Heart left ventricle (tissue), 16 donors: ENCODE data around the gene BIN1. TPM values are rescaled to one million over a fixed set of nuclear protein-coding genes. Genes with fewer than 3 reads are reported as not detected.
"Not testable (repeated sequence)": the region's sequence is repeated elsewhere in the genome, so short reads cannot be mapped to it uniquely, and the experiment has no call there.

Experiments used
- ATAC-seq, 4 donors: fragments of 200-7000 bp; cut with Tn5 transposase; one replicate each; pipeline ENCODE4 v1.9.1; 2020 to 2022; ENCODE audit warnings: moderate library complexity in 4 of 4, mild to moderate bottlenecking in 3 of 4, moderate number of reproducible peaks in 1 of 4
- DNase-seq, 5 donors: peaks; one replicate each; pipeline ENCODE4 v3.0.0-alpha.2; 2020
- H3K27ac ChIP-seq, 12 donors: fragments of 200-600 bp; sonication (generic) in 4 of 12; one replicate each; pipeline versions ENCODE4 v1.5.0 to v1.8.0; 2016 to 2022; ENCODE audit warnings: mild to moderate bottlenecking in 2 of 12
- H3K27me3 ChIP-seq, 9 donors: fragments of 200-600 bp; sonication (generic) in 2 of 9; one replicate each; pipeline versions ENCODE4 v1.5.1 to v1.8.0; 2016 to 2022; ENCODE audit warnings: mild to moderate bottlenecking in 3 of 9
- H3K36me3 ChIP-seq, 9 donors: fragments of 200-600 bp; sonication (generic) in 2 of 9; one replicate each; pipeline versions ENCODE4 v1.5.0 to v1.8.0; 2018 to 2022; ENCODE audit warnings: mild to moderate bottlenecking in 2 of 9
- H3K4me1 ChIP-seq, 12 donors: fragments of 200-600 bp; sonication (generic) in 4 of 12; one replicate each; pipeline versions ENCODE4 v1.5.0 to v1.8.0; 2016 to 2022; ENCODE audit warnings: mild to moderate bottlenecking in 3 of 12
- H3K4me3 ChIP-seq, 12 donors: fragments of 200-600 bp; sonication (generic) in 4 of 12; one replicate each; pipeline versions ENCODE4 v1.5.0 to v1.8.0; 2017 to 2022; ENCODE audit warnings: mild to moderate bottlenecking in 9 of 12, moderate library complexity in 4 of 12
- H3K9me3 ChIP-seq, 12 donors: fragments of 200-600 bp; sonication (generic) in 4 of 12; one replicate each; pipeline versions ENCODE4 v1.5.0 to v1.8.0; 2016 to 2022; ENCODE audit warnings: mild to moderate bottlenecking in 1 of 12
- POLR2A ChIP-seq, 2 donors: fragments of 450-650 bp; IDR thresholded peaks; one replicate each; pipeline ENCODE4 v1.6.1; 2017; ENCODE audit warnings: antibody characterized with exemption in 2 of 2, mild to moderate bottlenecking in 2 of 2, moderate library complexity in 2 of 2
- WGBS, 4 donors: extraction: QIAGEN DNeasy Blood & Tissue Kit in 2 of 4; methylation state at CpG; one replicate each; pipeline versions ENCODE4 v1.1.5 to v1.1.7; 2013 to 2018; 5-methylcytosine and 5-hydroxymethylcytosine counted together
- intact Hi-C, 10 donors: fragments of 100-400 bp; cut with DNase I; formaldehyde crosslinking; loops; one replicate each; pipeline versions ENCODE4 v1.11.1 to v1.14.2; 2022
- polyA plus RNA-seq, 2 donors: library from polyadenylated mRNA; stranded (reverse); fragments of 200-250 nt; gene quantifications; one replicate each; pipeline ENCODE4 v1.2.3, GENCODE V29; 2013
- total RNA-seq, 9 donors: library from RNA; depleted of rRNA in 2 of 9; stranded (reverse); fragments of >200 nt in 2 of 9; fragmentation: NEBNext Ultra II Directional in 3 of 9; extraction: Animal tissue kit (Norgen Biotek cat#: 25700) in 3 of 9; gene quantifications; one replicate each; pipeline versions ENCODE4 v1.1.0 to v1.2.4, GENCODE V29; 2016 to 2023
- TF ChIP-seq, protein P1 (sequence below), 12 donors: fragments of 200-600 bp; sonication (generic) in 4 of 12; IDR thresholded peaks; one replicate each; pipeline versions ENCODE4 v1.5.0 to v1.8.0; 2018 to 2022; ENCODE audit warnings: antibody characterized with exemption in 12 of 12, mild to moderate bottlenecking in 5 of 12
- donor health status: ischemic (EF 13 %, LVEDD 7.1; RV severe dilation, severe dysfunction).
- donor health status: healthy with polysubstance abuse.
- donor health status: DM: no; HTN: yes; CAD: no.
- donor health status: DM: no; HTN: no; CAD: no.
- donor health status: ischemic (EF 25% LVEDD 6.9; RV normal size, moderate dysfunction).
- donor health status: ischemic (EF 25% LVEDD 5.7; RV mildly dilated, moderate dysfunction).
- donor health status: healthy.
- donor health status: DM: yes; HTN: yes; CAD: no.
- donor health status: ischemic (EF 35%, LVEDD 5.7; RV mildly dilated, moderate dysfunction).
- donor health status: nonischemic (EF 11% LVEDD 7.7; RV severe dilation, severe dysfunction).
- donor health status: DM: yes; HTN: yes; CAD: no.
- donor health status: PGD.
- donor health status: ischemic (EF 29% LVEDD 5.4; RV normal size, mild dysfunction).
- donor health status: nonischemic (EF 23%, LVEDD 6.1; RV moderate dilation, normal function).

The BIN1 gene
- total and polyA plus RNA-seq, 11 donors: 4.3 to 22.2 (median 15.6) TPM

DNA sequence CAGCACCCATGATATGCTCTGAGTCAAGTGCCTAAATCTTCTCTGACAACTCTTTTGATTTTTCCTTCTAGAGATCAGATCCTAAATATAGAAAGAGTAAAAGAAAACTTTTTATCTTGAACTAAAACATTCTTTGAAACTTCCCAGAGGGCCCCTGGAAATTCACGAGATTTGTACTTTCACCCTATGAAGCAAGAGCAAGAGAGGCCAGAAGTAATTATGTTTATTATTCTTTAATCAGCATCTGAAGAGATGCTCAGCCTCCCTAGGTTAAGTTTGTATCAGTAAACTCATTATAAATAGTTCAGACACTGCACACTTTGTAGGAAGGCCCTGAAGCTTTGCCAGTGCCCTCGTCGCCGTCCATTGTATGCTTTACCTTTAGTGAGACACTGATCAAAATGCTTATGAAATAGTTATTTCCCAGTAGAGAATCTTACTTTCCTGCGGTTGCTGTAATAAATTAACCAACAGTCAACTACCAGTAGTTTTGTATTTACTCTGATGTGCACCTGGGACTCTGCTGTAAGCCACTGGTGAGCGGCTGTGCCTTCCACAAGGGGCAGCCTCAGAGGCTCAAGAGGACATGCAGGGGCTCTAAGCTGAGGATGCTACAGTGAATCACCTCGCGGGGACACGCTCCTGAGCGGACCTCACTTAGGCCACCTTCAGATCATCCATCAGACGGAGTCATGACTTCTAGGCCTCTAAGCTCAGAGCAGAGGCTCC lies 71.9 kb downstream of the BIN1 start:
- ATAC-seq (no peak), DNase-seq (no peak)
- Histone ChIP-seq H3K36me3 (no peaks in the 10 kb centered on the region), H3K4me3 (no peak overlapping the region), H3K27ac (no peak overlapping the region), H3K9me3 (no peaks in the 10 kb centered on the region), H3K27me3 (peaks cover 0 to 10% (median 0%) of the 10 kb centered on the region in 9 donors), H3K4me1 (no peaks in the 10 kb centered on the region)
- no peak for TF ChIP-seq POLR2A (IDR thresholded peaks at IDR 0.05)
- TF ChIP-seq, protein P1, sequence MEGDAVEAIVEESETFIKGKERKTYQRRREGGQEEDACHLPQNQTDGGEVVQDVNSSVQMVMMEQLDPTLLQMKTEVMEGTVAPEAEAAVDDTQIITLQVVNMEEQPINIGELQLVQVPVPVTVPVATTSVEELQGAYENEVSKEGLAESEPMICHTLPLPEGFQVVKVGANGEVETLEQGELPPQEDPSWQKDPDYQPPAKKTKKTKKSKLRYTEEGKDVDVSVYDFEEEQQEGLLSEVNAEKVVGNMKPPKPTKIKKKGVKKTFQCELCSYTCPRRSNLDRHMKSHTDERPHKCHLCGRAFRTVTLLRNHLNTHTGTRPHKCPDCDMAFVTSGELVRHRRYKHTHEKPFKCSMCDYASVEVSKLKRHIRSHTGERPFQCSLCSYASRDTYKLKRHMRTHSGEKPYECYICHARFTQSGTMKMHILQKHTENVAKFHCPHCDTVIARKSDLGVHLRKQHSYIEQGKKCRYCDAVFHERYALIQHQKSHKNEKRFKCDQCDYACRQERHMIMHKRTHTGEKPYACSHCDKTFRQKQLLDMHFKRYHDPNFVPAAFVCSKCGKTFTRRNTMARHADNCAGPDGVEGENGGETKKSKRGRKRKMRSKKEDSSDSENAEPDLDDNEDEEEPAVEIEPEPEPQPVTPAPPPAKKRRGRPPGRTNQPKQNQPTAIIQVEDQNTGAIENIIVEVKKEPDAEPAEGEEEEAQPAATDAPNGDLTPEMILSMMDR (IDR thresholded peaks at IDR 0.05): no peak
- intact Hi-C loops: no loop called here
- WGBS, 4 donors: 88 to 92% (median 90%) methylated on average over 11 of the region's 11 CpGs

DNA sequence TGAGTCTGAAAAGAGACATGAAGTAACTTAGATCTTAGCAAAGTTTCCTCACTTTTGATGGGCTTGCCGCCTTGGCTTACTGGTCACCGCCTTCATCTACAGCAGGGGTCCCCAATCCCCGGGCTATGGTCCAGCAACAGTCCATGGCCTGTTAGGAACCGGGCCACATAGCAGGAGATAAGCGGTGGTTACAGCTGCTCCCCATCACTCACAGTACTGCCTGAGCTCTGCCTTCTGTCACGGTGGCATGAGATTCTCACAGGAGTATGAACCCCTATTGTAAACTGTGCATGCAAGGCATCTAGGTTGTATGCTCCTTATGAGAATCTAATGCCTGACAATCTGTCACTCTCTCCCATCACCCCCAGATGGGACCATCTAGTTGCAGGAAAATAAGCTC lies 72.9 kb downstream of the BIN1 start:
- 54 to 64% (median 59%) methylated on average over 6 of the region's 6 CpGs for WGBS, 4 donors
- Histone ChIP-seq H3K27me3 (peaks cover 0 to 15% (median 0%) of the 10 kb centered on the region in 9 donors), H3K4me1 (no peaks in the 10 kb centered on the region), H3K27ac (no peak overlapping the region), H3K36me3 (no peaks in the 10 kb centered on the region), H3K9me3 (no peaks in the 10 kb centered on the region), H3K4me3 (no peak overlapping the region)
- no peak for TF ChIP-seq POLR2A (IDR thresholded peaks at IDR 0.05)
- TF ChIP-seq, protein P1 (IDR thresholded peaks at IDR 0.05): no peak
- intact Hi-C loops: no loop called here
- peak in 1 of 5 donors; percentile 11 for DNase-seq
- ATAC-seq: no peak

DNA sequence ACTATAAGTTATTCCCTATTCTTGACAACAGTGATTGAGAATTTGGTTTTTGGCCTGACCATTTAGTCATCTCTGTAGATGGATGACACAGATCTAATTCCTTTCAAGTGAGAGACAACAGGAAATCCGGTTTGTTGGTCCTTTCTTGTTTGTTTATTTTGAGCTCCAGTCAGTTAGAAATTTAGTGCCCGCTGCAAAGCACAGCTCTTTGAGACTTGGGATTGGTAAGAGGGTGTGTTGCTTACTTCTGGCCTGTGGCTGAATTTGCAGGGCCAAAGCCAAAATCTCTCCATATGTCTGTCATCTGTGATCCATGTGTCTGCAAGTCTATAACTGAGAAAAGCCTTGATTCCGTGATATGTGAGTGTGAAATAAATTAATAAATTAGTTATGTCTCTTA lies 74.3 kb downstream of the BIN1 start:
- H3K27ac ChIP-seq: no peak overlapping the region
- intact Hi-C loops: no loop called here
- no peak for DNase-seq
- ATAC-seq: no peak
- TF ChIP-seq, protein P1 (IDR thresholded peaks at IDR 0.05): no peak
- no peak for TF ChIP-seq POLR2A (IDR thresholded peaks at IDR 0.05)
- H3K4me1 ChIP-seq: no peaks in the 10 kb centered on the region
- H3K9me3 ChIP-seq: no peaks in the 10 kb centered on the region
- WGBS, 4 donors: 80 to 87% (median 83%) methylated on average over 3 of the region's 3 CpGs
- H3K4me3 ChIP-seq: no peak overlapping the region
- H3K27me3 ChIP-seq: peaks cover 0 to 27% (median 5%) of the 10 kb centered on the region in 9 donors
- no peaks in the 10 kb centered on the region for H3K36me3 ChIP-seq

DNA sequence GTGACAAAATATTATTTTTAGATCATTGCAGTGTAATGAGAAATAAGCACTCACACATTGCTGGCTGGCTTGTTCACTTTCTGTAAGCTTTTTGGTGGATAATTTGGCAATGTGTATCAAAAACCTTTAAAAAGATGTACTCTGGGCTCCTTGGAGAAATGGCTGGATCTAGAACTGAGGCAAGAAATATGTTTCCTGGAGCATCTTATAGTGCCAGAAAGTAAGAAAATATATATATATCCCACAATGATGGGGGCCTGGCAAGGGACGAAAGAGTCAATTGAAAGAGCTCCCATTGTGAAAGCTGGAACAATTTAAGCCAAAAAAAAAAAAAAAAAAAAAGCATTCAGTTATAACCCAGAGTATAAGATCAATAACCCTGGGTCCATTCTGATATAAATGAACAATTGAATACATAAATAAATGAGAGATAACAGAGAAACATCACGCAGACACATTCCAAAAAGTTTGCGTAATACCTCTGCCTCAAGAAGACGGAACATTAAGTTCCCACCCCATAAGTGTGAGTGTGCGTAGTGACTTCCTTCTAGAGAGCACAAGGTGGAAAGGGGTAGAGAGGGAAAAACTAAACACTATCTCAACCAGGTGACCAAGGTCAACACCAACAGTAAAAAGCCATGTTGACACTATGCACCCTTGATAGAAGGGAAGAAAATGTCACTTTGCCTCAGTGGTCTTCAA lies 77.5 kb downstream of the BIN1 start:
- WGBS, 4 donors: 76 to 92% (median 86%) methylated on average over 5 of the region's 5 CpGs

DNA sequence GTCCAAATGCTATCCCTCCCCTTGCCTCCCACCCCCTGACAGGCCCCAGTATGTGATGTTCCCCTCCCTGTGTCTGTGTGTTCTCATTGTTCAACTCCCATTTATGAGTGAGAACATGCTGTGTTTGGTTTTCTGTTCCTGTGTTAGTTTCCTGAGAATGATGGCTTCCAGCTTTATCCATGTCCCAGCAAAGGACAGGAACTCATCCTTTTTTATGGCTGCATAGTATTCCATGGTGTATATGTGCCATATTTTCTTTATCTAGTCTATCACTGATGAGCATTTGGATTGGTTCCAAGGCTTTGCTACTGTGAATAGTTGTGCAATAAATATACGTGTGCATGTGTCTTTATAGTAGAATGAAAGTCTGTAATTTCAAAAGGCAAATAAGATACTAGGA lies 78.2 kb downstream of the BIN1 start:
- ATAC-seq, H3K4me3 ChIP-seq, DNase-seq, H3K27ac ChIP-seq, intact Hi-C loops, H3K9me3 ChIP-seq, H3K36me3 ChIP-seq: not testable (repeated sequence)
- H3K4me1 ChIP-seq: peaks cover 0 to 15% (median 11%) of the 10 kb centered on the region in 12 donors
- WGBS, 4 donors: 75 to 91% (median 86%) methylated on average over 1 of the region's 1 CpG
- H3K27me3 ChIP-seq: peaks cover 3 to 43% (median 25%) of the 10 kb centered on the region in 9 donors

More for the DNA sequence above, 77.5 kb downstream of the BIN1 start:
- no peak overlapping the region for H3K4me3 ChIP-seq
- H3K27ac ChIP-seq: no peak overlapping the region
- no peak for TF ChIP-seq POLR2A (IDR thresholded peaks at IDR 0.05)
- peaks cover 3 to 44% (median 25%) of the 10 kb centered on the region in 9 donors for H3K27me3 ChIP-seq
- DNase-seq: no peak
- H3K9me3 ChIP-seq: no peaks in the 10 kb centered on the region
- ATAC-seq: no peak
- H3K36me3 ChIP-seq: no peaks in the 10 kb centered on the region
- intact Hi-C loops: no loop called here
- peaks cover 0 to 15% (median 11%) of the 10 kb centered on the region in 12 donors for H3K4me1 ChIP-seq
